GM19328 (cell line): ENCODE measurements around the gene NRXN3.

Experiments used
- ATAC-seq: cut with Tn5 transposase; IDR thresholded peaks from one replicate; pipeline ENCODE4 v1.9.1; 2021; ENCODE audit warnings: mild to moderate bottlenecking, moderate library complexity; ENCODE audit not compliant: unreplicated experiment

Gene NRXN3

GRCh38 chr14:79040790-79041189, 870.6 kb downstream of the NRXN3 start:
- ATAC-seq, result no peak

- ATAC-seq, result no peak
Observed at GRCh38 chr14:79043194-79043889, 873.2 kb downstream of the NRXN3 start.

- ATAC-seq, result no peak
Observed at GRCh38 chr14:79044894-79045624, 874.9 kb downstream of the NRXN3 start.

GRCh38 chr14:79050787-79051727, 880.9 kb downstream of the NRXN3 start:
- ATAC-seq, result no peak

GRCh38 chr14:79051742-79052141, 881.6 kb downstream of the NRXN3 start:
- ATAC-seq, result no peak

GRCh38 chr14:79056879-79057278, 886.7 kb downstream of the NRXN3 start:
- ATAC-seq, result no peak

- no peak for ATAC-seq
Observed at GRCh38 chr14:79057333-79057732, 887.2 kb downstream of the NRXN3 start.

GRCh38 chr14:79062226-79062625, 892.1 kb downstream of the NRXN3 start:
- ATAC-seq, result no peak

- ATAC-seq, result no peak
Observed at GRCh38 chr14:79064214-79064613, 894.0 kb downstream of the NRXN3 start.

GRCh38 chr14:79074510-79074909, 904.3 kb downstream of the NRXN3 start:
- ATAC-seq, result no peak

- ATAC-seq, result no peak
Observed at GRCh38 chr14:79076428-79076827, 906.3 kb downstream of the NRXN3 start.

- no peak for ATAC-seq
Observed at GRCh38 chr14:79077096-79077495, 906.9 kb downstream of the NRXN3 start.

GRCh38 chr14:79080040-79080439, 909.9 kb downstream of the NRXN3 start:
- no peak for ATAC-seq

GRCh38 chr14:79082883-79083282, 912.7 kb downstream of the NRXN3 start:
- ATAC-seq, result no peak

GRCh38 chr14:79083356-79083755, 913.2 kb downstream of the NRXN3 start:
- no peak for ATAC-seq

- no peak for ATAC-seq
Observed at GRCh38 chr14:79084861-79085260, 914.7 kb downstream of the NRXN3 start.

GRCh38 chr14:79089576-79089975, 919.4 kb downstream of the NRXN3 start:
- no peak for ATAC-seq

- ATAC-seq, result no peak
Observed at GRCh38 chr14:79090641-79091180, 920.5 kb downstream of the NRXN3 start.

GRCh38 chr14:79091381-79091963, 921.3 kb downstream of the NRXN3 start:
- no peak for ATAC-seq

GRCh38 chr14:79093531-79093930, 923.4 kb downstream of the NRXN3 start:
- no peak for ATAC-seq

- ATAC-seq, result no peak
Observed at GRCh38 chr14:79094951-79095350, 924.8 kb downstream of the NRXN3 start.
